ENCODE measurements around the gene FAM171A1. TPM values are rescaled to one million over a fixed set of nuclear protein-coding genes. Genes with fewer than 3 reads are reported as not detected.
"Not testable (repeated sequence)": the region's sequence is repeated elsewhere in the genome, so short reads cannot be mapped to it uniquely, and the experiment has no call there.

Gene FAM171A1
- total RNA-seq, 1 donor from 2014 or later = 51.9 TPM

DNA sequence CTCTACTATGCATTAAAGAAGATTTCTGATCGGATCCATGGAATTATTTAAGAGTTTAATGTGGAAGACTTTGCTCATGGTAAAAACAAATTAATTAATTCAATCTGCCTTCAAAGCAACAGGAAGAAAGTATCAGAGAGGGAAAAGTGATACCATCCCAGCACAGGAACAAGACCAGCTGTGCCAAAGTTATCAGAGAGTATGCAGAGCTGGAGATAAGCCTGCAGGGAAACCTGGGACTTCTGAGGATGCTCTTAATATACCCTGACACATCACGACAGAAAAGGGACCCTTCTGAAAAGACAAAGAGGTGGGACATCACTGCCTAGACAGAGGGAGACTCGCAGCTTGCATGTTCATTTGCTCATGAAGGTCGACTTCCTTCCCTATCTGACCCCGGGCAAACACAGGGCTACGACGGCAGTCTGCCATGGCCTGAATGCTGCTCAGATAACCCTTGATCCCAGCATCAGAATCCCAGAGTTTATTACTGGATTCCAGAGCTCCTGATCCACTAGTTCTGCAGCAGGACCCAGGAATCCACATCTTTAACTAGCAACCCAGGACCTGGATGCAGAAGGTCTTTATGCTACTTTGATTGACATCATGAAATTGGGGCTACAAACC lies 29.5 kb downstream of the FAM171A1 start:
- Histone ChIP-seq H4K20me1 (ENCODE audit: insufficient read depth, low read length) (peaks cover 67% of the 10 kb centered on the region), H3K79me2 (ENCODE audit: insufficient read depth, low read length) (peaks cover 93% of the 10 kb centered on the region), H3K4me1 (ENCODE audit: insufficient read depth, low read length) (peaks cover 11% of the 10 kb centered on the region), H3K27ac (ENCODE audit: low read depth, low read length) (no peak overlapping the region), H3K9me3 (ENCODE audit: insufficient read depth, low read depth, low read length) (no peaks in the 10 kb centered on the region), H3K36me3 (ENCODE audit: insufficient read depth, low read length) (no peaks in the 10 kb centered on the region), H3K4me2 (ENCODE audit: low read length) (no peak overlapping the region), H2AFZ (ENCODE audit: low read depth, low read length) (no peak overlapping the region), H3K27me3 (ENCODE audit: insufficient read depth, low read length) (no peaks in the 10 kb centered on the region), H3K9ac (ENCODE audit: low read length) (no peak overlapping the region), H3K4me3 (ENCODE audit: insufficient read depth, low read depth, low read length) (no peak overlapping the region)
- DNase-seq (ENCODE audit: low read depth) = no peak
- Mint-ChIP-seq H3K4me1 (ENCODE audit: low read depth, unreplicated experiment) (peaks cover 19% of the 10 kb centered on the region), H3K9me3 (ENCODE audit: unreplicated experiment) (no peaks in the 10 kb centered on the region), H3K4me3 (ENCODE audit: unreplicated experiment) (no peak overlapping the region), H3K27me3 (ENCODE audit: low read depth, unreplicated experiment) (no peaks in the 10 kb centered on the region), H3K36me3 (ENCODE audit: low read depth, unreplicated experiment) (peaks cover 4% of the 10 kb centered on the region), H3K27ac (ENCODE audit: unreplicated experiment) (no peak overlapping the region)
- TF ChIP-seq EZH2 (IDR thresholded peaks at IDR 0.05; ENCODE audit: insufficient read depth, low read length) = no peak
- TF ChIP-seq, protein P1, sequence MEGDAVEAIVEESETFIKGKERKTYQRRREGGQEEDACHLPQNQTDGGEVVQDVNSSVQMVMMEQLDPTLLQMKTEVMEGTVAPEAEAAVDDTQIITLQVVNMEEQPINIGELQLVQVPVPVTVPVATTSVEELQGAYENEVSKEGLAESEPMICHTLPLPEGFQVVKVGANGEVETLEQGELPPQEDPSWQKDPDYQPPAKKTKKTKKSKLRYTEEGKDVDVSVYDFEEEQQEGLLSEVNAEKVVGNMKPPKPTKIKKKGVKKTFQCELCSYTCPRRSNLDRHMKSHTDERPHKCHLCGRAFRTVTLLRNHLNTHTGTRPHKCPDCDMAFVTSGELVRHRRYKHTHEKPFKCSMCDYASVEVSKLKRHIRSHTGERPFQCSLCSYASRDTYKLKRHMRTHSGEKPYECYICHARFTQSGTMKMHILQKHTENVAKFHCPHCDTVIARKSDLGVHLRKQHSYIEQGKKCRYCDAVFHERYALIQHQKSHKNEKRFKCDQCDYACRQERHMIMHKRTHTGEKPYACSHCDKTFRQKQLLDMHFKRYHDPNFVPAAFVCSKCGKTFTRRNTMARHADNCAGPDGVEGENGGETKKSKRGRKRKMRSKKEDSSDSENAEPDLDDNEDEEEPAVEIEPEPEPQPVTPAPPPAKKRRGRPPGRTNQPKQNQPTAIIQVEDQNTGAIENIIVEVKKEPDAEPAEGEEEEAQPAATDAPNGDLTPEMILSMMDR (IDR thresholded peaks at IDR 0.05; ENCODE audit: insufficient read depth, low read depth, low read length) = no peak
- FAIRE-seq = no peak

DNA sequence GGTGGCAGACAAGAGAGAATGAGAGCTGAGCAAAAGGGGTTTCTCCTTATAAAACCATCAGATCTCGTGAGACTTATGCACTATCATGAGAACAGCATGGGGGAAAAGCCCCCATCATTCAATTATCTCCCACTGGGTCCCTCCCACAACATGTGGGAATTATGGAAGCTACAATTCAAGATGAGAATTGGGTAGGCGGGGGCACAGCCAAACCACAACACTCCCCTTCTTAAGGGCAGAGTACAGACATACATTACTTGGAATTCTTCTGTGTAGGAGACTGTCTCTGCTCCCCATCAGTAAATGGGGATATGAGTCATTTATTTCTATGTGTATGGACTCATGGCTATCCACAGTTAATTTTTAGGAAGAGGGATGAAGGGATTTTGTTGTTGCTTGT lies 31.2 kb downstream of the FAM171A1 start:
- no peak overlapping the region for H2AFZ ChIP-seq (ENCODE audit: low read depth, low read length)
- H3K27ac Mint-ChIP-seq (ENCODE audit: unreplicated experiment) = no peak overlapping the region
- no peak overlapping the region for H3K4me2 ChIP-seq (ENCODE audit: low read length)
- peaks cover 5% of the 10 kb centered on the region for H3K4me1 ChIP-seq (ENCODE audit: insufficient read depth, low read length)
- no peaks in the 10 kb centered on the region for H3K27me3 ChIP-seq (ENCODE audit: insufficient read depth, low read length)
- no peak overlapping the region for H3K4me3 Mint-ChIP-seq (ENCODE audit: unreplicated experiment)
- H3K4me3 ChIP-seq (ENCODE audit: insufficient read depth, low read depth, low read length) = no peak overlapping the region
- H3K27me3 Mint-ChIP-seq (ENCODE audit: low read depth, unreplicated experiment) = no peaks in the 10 kb centered on the region
- H3K9ac ChIP-seq (ENCODE audit: low read length) = no peak overlapping the region
- H3K36me3 ChIP-seq (ENCODE audit: insufficient read depth, low read length) = no peaks in the 10 kb centered on the region
- no peaks in the 10 kb centered on the region for H3K9me3 Mint-ChIP-seq (ENCODE audit: unreplicated experiment)
- peaks cover 21% of the 10 kb centered on the region for H3K4me1 Mint-ChIP-seq (ENCODE audit: low read depth, unreplicated experiment)
- no peaks in the 10 kb centered on the region for H3K9me3 ChIP-seq (ENCODE audit: insufficient read depth, low read depth, low read length)
- no peak for DNase-seq (ENCODE audit: low read depth)
- H4K20me1 ChIP-seq (ENCODE audit: insufficient read depth, low read length) = peaks cover 60% of the 10 kb centered on the region
- H3K27ac ChIP-seq (ENCODE audit: low read depth, low read length) = no peak overlapping the region
- no peak for FAIRE-seq
- H3K79me2 ChIP-seq (ENCODE audit: insufficient read depth, low read length) = peaks cover 83% of the 10 kb centered on the region
- peaks cover 3% of the 10 kb centered on the region for H3K36me3 Mint-ChIP-seq (ENCODE audit: low read depth, unreplicated experiment)
- TF ChIP-seq, protein P1 (IDR thresholded peaks at IDR 0.05; ENCODE audit: insufficient read depth, low read depth, low read length) = no peak
- TF ChIP-seq EZH2 (IDR thresholded peaks at IDR 0.05; ENCODE audit: insufficient read depth, low read length) = no peak

DNA sequence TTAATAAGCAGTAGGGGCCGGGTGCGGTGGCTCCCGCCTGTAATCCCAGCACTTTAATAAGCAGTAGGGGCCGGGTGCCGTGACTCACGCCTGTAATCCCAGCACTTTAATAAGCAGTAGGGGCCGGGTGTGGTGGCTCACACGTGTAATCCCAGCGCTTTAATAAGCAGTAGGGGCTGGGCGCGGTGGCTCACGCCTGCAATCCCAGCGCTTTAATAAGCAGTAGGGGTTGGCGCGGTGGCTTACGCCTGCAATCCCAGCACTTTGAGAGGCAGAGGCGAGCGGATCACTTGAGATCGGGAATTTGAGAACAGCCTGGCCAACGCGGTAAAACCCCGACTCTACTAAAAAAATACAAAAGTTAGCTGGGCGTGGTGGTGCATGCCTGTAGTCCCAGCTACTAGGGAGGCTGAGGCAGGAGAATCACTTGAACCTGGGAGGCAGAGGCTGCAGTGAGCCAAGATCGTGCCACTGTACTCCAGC lies 33.6 kb downstream of the FAM171A1 start:
- H3K4me1 ChIP-seq (ENCODE audit: insufficient read depth, low read length); H2AFZ ChIP-seq (ENCODE audit: low read depth, low read length); H3K27me3 Mint-ChIP-seq (ENCODE audit: low read depth, unreplicated experiment); H3K27ac ChIP-seq (ENCODE audit: low read depth, low read length); H3K4me3 Mint-ChIP-seq (ENCODE audit: unreplicated experiment); H3K36me3 Mint-ChIP-seq (ENCODE audit: low read depth, unreplicated experiment); H3K9me3 ChIP-seq (ENCODE audit: insufficient read depth, low read depth, low read length); H3K36me3 ChIP-seq (ENCODE audit: insufficient read depth, low read length); FAIRE-seq; H3K4me2 ChIP-seq (ENCODE audit: low read length); H3K9ac ChIP-seq (ENCODE audit: low read length); H3K27me3 ChIP-seq (ENCODE audit: insufficient read depth, low read length); H3K27ac Mint-ChIP-seq (ENCODE audit: unreplicated experiment); H3K9me3 Mint-ChIP-seq (ENCODE audit: unreplicated experiment); H3K4me3 ChIP-seq (ENCODE audit: insufficient read depth, low read depth, low read length); DNase-seq (ENCODE audit: low read depth): not testable (repeated sequence)
- Histone ChIP-seq H4K20me1 (ENCODE audit: insufficient read depth, low read length) (peaks cover 67% of the 10 kb centered on the region), H3K79me2 (ENCODE audit: insufficient read depth, low read length) (peaks cover 71% of the 10 kb centered on the region)
- peaks cover 23% of the 10 kb centered on the region for H3K4me1 Mint-ChIP-seq (ENCODE audit: low read depth, unreplicated experiment)

Data from astrocyte (in vitro differentiated cells and primary cell).